HG03432 (cell line): Measurements from ENCODE around the gene PPM1F.
"Not testable (repeated sequence)": the region's sequence is repeated elsewhere in the genome, so short reads cannot be mapped to it uniquely, and the experiment has no call there.

Experiments
- ATAC-seq: cut with Tn5 transposase; IDR thresholded peaks from one replicate; pipeline ENCODE4 v1.9.1; 2021; ENCODE audit warnings: mild to moderate bottlenecking, moderate library complexity; ENCODE audit not compliant: unreplicated experiment

The PPM1F gene

DNA sequence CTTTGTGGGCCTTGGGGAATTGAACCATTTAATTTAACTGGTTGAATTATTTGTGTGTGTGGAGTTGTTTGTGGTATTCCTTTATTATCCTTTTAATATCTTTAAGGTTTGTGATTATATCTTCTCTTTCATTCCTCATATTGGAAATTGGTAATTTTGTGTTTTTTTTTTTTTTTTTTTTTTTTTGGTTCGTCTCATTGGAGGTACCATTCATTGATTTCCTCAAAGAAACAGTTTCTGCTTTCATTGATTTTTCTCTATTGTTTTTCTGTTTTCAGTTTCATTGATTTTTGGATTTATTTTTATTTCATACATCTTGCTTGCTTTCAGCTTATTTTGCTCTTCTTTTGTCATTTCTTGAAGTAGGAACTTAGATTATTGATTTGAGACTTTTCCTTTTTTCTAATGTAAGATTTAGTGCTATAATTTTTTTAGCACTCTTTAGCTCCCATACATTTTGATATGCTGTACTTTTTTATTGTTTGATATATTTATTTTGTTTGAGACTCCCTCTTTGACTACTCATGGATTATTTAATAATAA lies 54.2 kb downstream of the PPM1F start:
- no peak for ATAC-seq

DNA sequence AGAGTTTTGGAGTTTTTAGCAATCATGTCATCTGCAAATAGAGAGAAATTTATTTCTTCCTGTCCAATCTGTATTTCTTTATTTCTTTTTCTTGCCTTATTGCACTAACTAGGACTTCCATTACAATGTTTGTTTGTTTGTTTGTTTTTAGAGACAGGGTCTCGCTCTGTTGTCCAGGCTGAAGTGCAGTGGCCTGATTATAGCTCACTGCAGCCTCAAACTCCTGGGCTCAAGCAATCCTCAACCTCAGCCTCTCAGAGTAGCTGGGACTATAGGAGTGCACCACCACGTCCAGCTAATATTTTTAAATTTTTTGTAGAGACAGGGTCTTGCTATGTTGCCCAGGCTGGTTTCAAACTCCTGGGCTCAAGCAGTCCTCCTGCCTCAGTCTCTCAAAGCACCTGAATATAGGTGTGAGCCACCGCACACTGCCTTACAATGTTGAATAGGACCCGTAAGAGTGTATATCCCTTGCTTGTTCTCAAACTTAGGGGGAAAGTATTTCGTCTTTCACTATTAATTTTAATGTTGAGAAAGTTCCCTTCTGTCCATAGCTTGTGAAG lies 55.6 kb downstream of the PPM1F start:
- ATAC-seq = no peak

DNA sequence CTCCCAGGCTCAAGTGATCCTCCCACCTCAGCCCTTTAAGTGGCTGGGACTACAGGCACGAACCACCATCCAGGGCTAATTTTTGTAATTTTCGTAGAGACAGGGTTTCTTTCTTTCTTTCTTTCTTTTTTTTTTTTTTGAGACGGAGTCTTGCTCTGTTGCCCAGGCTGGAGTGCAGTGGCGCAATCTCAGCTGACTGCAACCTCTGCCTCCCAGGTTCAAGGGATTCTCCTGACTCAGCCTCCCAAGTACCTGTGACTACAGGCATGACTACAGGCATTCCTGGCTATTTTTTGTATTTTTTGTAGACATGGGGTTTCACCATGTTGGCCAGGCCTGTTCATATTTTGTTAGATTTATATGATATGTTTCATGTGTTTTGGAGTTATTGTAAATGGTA lies 56.4 kb downstream of the PPM1F start:
- not testable (repeated sequence) for ATAC-seq

DNA sequence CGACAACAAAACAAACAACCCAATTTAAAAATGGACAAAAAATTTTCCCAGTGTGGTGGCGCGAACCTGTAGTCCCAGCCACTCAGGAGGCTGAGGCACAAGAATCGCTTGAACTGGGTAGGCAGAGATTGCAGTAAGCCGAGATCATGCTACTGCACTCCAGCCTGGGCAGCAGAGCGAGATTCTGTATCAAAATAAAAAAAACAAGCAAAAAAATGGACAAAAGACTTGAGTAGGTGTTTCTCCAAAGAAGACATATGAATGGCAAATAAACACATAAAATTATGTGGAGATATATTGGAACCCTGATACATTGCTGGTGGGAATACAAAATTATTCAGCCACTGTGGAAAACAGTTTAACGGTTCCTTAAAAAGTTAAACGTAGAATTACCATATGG lies 57.8 kb downstream of the PPM1F start:
- no peak for ATAC-seq

DNA sequence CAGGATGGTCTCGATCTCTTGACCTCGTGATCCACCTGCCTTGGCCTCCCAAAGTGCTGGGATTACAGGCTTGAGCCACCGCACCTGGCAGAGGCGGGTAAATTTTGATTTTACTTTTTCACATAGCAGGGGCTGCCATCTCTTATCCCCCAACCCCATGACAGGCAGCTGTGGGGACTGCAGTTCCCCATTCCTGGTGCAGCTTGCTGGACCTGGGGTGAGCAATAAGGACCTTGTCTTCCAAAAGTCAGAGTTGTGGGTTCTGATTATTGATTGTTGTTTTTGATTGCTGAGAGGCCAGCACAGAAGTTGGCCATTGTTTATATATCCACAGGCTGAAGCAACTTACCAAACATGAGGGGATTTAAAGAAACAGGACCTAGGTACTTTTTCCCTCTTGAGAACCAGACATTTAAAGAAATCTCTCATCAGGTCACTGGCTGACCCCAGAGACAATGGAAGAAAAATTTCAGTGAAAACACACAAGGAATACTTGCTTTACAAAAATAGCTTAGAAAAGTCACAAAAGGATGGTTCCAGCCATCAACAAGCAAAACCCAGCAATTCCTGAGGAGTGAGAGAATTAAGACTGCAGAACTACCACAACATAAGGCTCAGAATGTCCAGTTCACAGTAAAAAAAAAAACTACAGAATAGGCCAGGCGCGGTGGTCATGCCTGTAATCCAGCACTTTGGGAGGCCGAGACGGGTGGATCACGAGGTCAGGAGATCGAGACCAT lies 63.2 kb downstream of the PPM1F start:
- no peak for ATAC-seq

DNA sequence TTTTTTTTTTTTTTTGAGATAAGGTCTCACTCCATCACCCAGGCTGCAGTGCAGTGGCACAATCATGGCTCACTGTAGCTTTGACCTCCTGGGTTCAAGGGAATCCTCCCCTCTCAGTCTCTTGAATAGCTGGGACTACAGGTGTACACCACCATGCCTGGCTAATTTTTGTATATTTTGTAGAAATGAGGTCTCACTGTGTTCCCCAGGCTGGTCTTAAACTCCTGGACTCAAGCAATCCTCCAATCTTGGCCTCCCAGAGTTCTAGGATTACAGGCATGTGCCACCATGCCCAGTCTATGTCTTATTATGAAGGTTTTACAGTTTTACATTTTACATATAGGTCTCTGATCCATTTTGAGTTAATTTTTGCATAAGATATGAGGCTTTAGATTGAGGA lies 64.8 kb downstream of the PPM1F start:
- no peak for ATAC-seq

DNA sequence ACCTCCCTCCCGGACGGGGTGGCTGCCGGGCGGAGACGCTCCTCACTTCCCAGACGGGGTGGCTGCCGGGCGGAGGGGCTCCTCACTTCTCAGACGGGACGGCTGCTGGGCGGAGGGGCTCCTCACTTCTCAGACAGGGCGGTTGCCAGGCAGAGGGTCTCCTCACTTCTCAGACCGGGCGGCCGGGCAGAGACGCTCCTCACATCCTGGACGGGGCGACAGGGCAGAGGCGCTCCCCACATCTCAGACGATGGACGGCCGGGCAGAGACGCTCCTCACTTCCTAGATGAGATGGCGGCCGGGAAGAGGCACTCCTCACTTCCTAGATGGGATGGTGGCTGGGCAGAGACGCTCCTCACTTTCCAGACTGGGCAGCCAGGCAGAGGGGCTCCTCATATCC lies 68.7 kb downstream of the PPM1F start:
- ATAC-seq = not testable (repeated sequence)

DNA sequence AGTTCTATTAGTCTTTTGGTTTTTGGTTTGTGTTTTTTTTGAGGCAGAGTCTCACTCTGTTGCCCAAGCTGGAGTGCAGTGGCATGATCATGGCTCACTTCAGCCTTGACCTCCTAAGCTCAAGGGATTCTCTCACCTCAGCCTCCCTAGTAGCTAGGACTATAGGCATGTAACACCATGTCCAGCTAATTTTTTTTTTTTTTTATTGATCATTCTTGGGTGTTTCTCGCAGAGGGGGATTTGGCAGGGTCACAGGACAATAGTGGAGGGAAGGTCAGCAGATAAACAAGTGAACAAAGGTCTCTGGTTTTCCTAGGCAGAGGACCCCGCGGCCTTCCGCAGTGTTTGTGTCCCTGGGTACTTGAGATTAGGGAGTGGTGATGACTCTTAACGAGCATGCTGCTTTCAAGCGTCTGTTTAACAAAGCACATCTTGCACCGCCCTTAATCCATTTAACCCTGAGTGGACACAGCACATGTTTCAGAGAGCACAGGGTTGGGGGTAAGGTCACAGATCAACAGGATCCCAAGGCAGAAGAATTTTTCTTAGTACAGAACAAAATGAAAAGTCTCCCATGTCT lies 69.8 kb downstream of the PPM1F start:
- not testable (repeated sequence) for ATAC-seq

DNA sequence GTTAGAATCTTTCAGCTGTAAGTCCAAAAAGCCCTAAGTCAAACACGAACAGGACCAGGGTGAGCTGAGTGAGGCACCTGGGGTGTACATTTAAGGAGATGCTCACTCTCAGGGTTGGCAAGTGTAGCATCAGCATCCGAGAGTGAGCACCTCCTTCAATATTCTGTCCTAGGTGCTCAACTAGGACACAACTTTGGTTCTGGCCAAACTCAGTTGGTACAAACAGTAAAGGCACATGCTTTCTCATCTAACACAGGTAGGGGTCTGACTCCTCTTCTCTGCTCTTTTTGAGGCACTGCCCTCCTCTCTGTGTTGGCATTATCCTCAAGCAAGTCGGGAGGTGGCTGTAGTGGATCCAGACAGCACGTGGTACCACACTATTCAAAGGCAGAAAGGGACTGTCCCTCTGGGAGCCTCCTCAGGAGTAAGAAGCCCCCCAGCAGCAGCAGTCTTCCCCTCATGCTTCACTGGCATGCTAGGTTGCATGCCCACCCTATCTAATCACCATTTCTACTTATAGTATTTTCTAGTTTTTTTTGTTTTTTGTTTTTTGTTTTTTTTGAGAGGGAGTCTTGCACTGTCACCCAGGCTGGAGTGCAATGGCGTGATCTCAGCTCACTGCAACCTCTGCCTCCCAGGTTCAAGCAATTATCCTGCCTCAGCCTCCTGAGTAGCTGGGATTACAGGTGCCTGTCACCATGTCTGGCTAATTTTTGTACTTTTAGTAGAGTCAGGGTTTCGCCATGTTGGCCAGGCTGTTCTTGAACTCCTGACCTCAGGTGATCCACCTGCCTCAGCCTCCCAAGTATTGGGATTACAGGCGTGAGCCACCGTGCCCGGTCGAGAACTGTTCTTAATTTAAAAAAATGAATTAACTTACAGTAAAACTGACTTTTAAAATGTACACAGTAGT lies 70.6 kb downstream of the PPM1F start:
- no peak for ATAC-seq

DNA sequence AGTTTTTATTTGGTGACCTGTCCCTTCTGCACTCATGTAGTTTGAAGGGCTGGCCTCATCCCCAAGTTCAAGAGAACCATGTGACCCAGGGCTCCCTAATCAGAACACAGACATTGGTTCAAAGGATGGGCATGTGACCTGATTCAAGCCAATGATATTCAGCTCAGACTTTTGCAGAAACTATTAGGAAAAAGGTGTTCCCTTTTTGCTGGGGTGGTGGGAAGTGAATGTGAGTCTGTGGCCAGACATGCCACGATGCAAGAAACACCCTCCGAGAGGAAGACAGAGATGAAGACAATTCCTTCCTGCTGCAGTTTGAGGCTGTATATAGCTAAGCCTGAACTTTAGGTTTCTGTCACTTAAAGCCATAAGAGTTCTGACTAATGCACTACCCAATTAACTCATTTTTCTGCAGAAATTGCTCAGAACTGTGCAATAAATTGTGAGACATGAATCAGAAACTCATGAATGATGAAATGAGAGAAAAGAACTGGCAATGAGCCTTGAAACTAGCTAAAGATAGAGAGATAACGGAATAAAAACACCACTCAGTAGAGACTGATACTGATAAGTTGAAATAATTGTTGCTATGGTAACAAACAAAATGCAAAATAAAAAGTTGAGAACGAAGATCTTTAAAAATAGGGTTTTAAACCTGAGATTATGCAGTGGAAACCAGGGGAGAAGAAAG lies 76.0 kb downstream of the PPM1F start:
- ATAC-seq = no peak

DNA sequence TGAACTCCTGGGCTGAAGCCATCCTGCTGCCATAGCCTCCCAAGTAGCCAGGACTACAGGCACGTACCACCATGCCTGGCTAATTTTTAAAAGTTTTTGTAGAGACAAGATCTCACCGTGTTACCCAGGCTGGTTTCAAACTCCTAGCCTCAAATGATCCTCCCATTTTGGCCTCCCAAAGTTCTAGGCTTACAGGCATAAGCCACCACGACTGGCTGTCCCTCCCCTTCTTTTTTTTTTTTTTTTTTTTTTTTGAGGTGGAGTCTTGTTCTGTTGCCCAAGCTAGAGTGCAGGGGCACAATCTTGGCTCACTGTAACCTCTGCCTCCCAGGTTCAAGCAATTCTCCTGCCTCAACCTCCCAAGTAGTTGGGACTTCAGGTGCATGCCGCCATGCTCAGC lies 77.7 kb downstream of the PPM1F start:
- ATAC-seq = not testable (repeated sequence)

DNA sequence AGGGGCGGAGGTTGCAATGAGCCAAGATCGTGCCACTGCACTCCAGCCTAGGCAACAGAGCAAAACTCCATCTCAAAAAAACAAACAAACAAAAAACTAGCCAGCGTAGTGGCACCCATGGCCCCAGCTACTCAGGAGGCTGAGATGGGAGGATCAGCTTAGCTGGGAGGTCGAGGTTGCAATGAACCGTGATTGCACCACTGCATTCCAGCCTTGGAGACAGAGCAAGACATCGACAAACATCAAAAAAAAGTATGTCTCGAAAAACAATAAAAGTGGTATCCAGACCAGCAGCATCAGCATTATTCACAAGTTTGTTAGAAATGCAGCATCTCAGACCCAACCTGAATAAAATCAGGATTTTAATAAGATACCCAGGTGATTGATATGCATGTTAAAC lies 79.0 kb downstream of the PPM1F start:
- ATAC-seq = no peak

DNA sequence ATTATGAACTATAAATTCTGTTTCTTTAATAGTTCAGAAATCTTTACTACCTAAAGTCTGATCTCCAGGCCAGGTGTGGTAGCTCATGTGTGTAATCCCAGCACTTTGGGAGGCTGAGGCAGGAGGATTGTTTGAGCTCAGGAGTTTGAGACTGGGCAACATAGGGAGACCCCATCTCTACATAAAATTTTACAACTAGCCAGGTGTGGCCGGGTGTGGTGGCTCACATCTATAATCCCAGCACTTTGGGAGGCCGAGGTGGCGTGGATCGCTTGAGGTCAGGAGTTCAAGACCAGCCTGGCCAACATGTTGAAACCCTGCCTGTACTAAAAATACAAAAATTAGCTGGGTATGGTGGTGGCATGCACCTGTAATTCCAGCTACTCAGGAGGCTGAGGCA lies 79.9 kb downstream of the PPM1F start:
- not testable (repeated sequence) for ATAC-seq
